Thoracic aorta (tissue), 2 donors: ENCODE measurements around the gene TMC8. TPM values are rescaled to one million over a fixed set of nuclear protein-coding genes. Genes with fewer than 3 reads are reported as not detected.

Source experiments
- ATAC-seq: fragments of 150-250 bp; one replicate; pipeline ENCODE4 v1.8.0; 2017; ENCODE audit warnings: low read depth; ENCODE audit not compliant: insufficient number of reproducible peaks, low FRiP score
- DNase-seq: peaks from one replicate; pipeline ENCODE4 v3.0.0-alpha.2; 2020; ENCODE audit warnings: low spot score
- H3K27ac ChIP-seq, 2 donors: fragments of 200-600 bp; sonication (generic); 1 replicate in 1 of 2; 2 replicates in 1 of 2; pipeline ENCODE4 v1.5.1; 2016; ENCODE audit warnings: mild to moderate bottlenecking in 2 of 2, moderate library complexity in 2 of 2
- H3K27me3 ChIP-seq: fragments of 200-600 bp; sonication (generic); replicated peaks from 2 replicates; pipeline ENCODE4 v1.6.0; 2016; ENCODE audit warnings: mild to moderate bottlenecking; ENCODE audit not compliant: insufficient read depth
- H3K36me3 ChIP-seq: fragments of 200-600 bp; sonication (generic); one replicate; pipeline ENCODE4 v1.5.1; 2016
- H3K4me1 ChIP-seq, 2 donors: fragments of 200-600 bp; sonication (generic); 1 replicate in 1 of 2; 2 replicates in 1 of 2; pipeline versions ENCODE4 v1.5.1 to v1.6.0; 2016; ENCODE audit warnings: low read depth in 2 of 2, mild to moderate bottlenecking in 1 of 2; ENCODE audit not compliant: control insufficient read depth in 1 of 2
- H3K4me3 ChIP-seq: fragments of 200-600 bp; sonication (generic); 2 replicates; pipeline ENCODE4 v1.5.1; 2016; ENCODE audit warnings: mild to moderate bottlenecking
- H3K9me3 ChIP-seq: fragments of 200-600 bp; sonication (generic); 2 replicates; pipeline ENCODE4 v1.5.1; 2016
- total RNA-seq, 2 donors: library from RNA; depleted of rRNA; stranded (reverse); fragments of >200 nt; gene quantifications; one replicate each; pipeline versions ENCODE4 v1.1.0 to v1.2.3, GENCODE V29; 2016
- TF ChIP-seq, protein P1 (sequence below): fragments of 200-600 bp; sonication (generic); IDR thresholded peaks from one replicate; pipeline ENCODE4 v1.5.1; 2019; ENCODE audit warnings: antibody characterized with exemption

The TMC8 gene
- total RNA-seq, 2 donors from 2014 or later: 5.6 to 9.3 TPM

DNA sequence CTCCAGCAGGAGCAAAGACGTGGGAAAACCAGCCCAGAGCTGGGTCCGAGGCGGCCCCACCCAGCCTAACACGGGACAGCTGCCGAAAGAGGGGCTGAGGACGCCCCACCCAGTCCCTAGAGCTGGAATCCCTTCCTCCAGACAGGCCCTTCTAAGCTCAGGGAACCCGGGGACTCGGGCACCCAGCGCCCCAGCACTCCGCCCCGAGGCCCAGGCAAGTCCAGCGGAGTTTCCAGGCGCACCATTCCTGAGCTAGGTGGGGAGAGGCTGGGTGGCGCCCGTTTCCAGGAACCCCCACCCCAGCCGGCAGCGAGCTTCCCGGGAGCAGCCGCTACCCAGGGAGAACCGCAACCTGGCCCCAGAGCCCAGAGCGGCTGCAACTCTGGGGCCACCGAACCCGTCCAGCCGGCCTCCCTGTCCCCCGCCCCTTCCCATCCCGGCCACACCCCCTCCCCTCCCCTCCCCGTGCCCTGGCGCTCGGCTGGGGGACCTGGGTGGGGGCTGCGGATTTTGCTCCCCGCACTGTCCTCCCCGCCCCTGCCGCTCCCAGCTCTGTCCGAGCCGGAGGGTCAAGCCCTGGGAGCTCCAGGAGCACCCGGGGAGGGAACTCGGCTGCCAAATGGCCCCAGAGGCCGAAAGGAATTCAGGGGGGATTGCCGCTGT lies 2.6 kb upstream of the TMC8 start:
- no peaks in the 10 kb centered on the region for H3K27me3 ChIP-seq
- H3K27ac ChIP-seq: peak overlapping the region in 1 of 2 donors; percentile 57
- DNase-seq: no peak
- no peaks in the 10 kb centered on the region for H3K9me3 ChIP-seq
- ATAC-seq: no peak
- H3K4me1 ChIP-seq: peaks cover 19 to 50% of the 10 kb centered on the region in 2 donors
- TF ChIP-seq, protein P1, sequence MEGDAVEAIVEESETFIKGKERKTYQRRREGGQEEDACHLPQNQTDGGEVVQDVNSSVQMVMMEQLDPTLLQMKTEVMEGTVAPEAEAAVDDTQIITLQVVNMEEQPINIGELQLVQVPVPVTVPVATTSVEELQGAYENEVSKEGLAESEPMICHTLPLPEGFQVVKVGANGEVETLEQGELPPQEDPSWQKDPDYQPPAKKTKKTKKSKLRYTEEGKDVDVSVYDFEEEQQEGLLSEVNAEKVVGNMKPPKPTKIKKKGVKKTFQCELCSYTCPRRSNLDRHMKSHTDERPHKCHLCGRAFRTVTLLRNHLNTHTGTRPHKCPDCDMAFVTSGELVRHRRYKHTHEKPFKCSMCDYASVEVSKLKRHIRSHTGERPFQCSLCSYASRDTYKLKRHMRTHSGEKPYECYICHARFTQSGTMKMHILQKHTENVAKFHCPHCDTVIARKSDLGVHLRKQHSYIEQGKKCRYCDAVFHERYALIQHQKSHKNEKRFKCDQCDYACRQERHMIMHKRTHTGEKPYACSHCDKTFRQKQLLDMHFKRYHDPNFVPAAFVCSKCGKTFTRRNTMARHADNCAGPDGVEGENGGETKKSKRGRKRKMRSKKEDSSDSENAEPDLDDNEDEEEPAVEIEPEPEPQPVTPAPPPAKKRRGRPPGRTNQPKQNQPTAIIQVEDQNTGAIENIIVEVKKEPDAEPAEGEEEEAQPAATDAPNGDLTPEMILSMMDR: no peak
- H3K36me3 ChIP-seq: no peaks in the 10 kb centered on the region
- H3K4me3 ChIP-seq: peak overlapping the region; percentile 79

DNA sequence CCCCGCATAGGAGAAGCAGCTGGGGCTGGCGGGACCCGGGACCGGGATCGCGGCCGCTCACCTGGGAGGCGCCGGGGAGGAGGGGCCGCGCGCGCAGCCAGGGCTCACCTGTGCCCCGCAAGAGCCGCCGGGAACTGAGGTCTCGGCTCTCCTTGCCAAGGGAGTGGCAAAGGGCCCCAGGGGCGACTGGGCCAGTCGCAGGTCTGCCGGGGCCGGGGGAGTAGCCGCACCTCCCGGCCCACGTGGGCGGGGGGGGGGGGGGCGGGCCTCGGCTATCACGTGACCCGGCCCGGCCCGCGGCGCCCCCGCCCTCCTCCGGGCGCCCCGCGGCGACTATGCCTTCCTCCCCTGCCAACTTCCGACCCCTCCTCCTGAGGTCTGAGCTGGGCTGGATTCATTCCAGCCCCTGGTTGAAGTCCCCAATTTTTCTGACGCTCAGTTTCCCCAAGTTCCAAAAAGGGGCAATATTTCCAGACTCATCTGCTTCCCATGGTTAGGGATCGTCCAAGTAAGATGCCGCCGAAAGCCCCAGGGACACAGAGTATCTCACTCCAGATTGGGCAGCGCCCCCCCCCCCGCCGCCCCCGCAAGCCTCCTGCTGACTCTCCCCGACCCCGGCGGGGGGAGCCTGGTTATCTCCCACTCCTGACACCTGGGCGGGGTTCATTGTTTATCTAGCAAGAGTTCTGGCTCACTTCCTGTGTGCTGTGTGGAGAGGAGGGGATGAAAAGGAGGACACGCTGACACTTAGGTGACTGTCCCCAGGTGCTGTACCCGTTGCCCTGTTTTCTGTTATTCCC lies 1.8 kb upstream of the TMC8 start, which contains the start of gene TMC6:
TMC6 (minus strand) TSS at position 205 of the 800 bp plus-strand sequence. CDS start 1,923 bp downstream, outside the sequence.
- peaks cover 19 to 50% of the 10 kb centered on the region in 2 donors for H3K4me1 ChIP-seq
- TF ChIP-seq, protein P1: no peak
- no peaks in the 10 kb centered on the region for H3K36me3 ChIP-seq
- H3K9me3 ChIP-seq: no peaks in the 10 kb centered on the region
- DNase-seq (no peak), ATAC-seq (no peak)
- no peaks in the 10 kb centered on the region for H3K27me3 ChIP-seq
- H3K27ac ChIP-seq: peak within 1 kb of the TSS in 1 of 2 donors; percentile 57
- H3K4me3 ChIP-seq: peak within 1 kb of the TSS; percentile 79

DNA sequence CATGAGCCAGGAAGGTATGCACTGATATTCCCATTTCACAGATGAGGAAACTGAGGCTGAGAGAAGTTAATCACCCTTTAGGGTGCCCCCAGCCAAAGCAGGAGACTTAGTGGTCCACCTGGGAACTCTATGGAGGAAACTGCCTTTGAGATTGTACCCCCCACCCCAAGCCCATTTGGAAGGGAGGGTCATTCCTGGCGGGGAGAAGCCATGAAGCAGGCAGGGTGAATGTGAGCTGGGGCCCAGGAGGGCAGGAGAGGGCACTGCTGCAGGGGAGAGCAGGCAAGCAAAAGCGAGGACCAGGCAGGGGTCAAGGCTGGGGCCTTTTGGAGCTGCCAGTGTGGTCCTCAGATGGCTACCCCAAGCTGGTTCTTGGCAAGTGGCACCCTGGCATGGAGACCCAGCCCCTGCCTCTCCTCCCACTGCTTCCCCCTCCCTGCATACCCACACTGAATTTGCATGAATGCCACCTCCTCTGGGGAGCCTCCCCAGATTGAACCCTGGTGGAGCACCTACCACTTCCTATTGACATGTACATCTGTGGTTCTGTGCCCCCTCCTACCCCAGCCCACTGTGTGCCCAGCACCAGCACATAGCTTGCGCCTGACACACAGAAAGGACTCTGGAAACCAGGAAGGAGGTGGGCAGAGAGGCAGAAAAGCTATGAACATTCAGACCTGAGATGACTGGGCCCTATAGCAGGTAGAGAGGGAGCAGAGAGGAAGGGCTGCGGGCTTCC lies 1.1 kb upstream of the TMC8 start:
- TF ChIP-seq, protein P1: no peak
- Histone ChIP-seq H3K4me1 (peaks cover 19 to 50% of the 10 kb centered on the region in 2 donors), H3K27me3 (no peaks in the 10 kb centered on the region), H3K9me3 (no peaks in the 10 kb centered on the region), H3K4me3 (peak overlapping the region; percentile 79), H3K27ac (no peak overlapping the region), H3K36me3 (no peaks in the 10 kb centered on the region)
- no peak for DNase-seq
- ATAC-seq: no peak

DNA sequence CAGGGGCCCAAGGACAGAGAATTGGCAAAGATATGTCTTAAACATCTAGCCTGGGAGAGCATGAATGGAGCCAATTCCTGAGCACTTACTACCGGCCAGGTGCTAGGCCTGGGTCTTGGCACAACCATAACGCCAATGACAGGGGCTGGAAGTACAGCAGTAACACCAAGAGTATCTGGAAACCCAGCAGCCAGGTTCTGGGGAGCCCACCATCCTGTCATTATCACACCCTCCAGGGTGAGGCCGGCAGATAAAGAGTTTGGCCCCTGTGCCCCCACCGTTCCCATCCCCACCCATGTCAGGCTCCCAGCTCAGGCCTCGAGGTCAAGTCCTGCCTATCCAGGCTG lies 508 bp upstream of the TMC8 start:
- DNase-seq: no peak
- Histone ChIP-seq H3K4me3 (peak overlapping the region; percentile 61), H3K4me1 (peaks cover 19 to 46% of the 10 kb centered on the region in 2 donors), H3K36me3 (no peaks in the 10 kb centered on the region), H3K9me3 (no peaks in the 10 kb centered on the region), H3K27ac (no peak overlapping the region), H3K27me3 (no peaks in the 10 kb centered on the region)
- no peak for ATAC-seq
- TF ChIP-seq, protein P1: no peak
